ENCODE measurements around the gene TRIM52.

GRCh38 chr5:181231432-181231831 lies 29.5 kb downstream of the TRIM52 start:
- no peak for TF ChIP-seq CTCF (IDR thresholded peaks at IDR 0.05)
- TF ChIP-seq EZH2 (IDR thresholded peaks at IDR 0.05), result no peak
- TF ChIP-seq EZH2phosphoT487 (IDR thresholded peaks at IDR 0.05), result no peak

Data from neural progenitor cell (in vitro differentiated cells).